Measurements from ENCODE around the gene DOK1. TPM values are rescaled to one million over a fixed set of nuclear protein-coding genes. Genes with fewer than 3 reads are reported as not detected.

The DOK1 gene
- total RNA-seq, 1 donor: 89.8 TPM

DNA sequence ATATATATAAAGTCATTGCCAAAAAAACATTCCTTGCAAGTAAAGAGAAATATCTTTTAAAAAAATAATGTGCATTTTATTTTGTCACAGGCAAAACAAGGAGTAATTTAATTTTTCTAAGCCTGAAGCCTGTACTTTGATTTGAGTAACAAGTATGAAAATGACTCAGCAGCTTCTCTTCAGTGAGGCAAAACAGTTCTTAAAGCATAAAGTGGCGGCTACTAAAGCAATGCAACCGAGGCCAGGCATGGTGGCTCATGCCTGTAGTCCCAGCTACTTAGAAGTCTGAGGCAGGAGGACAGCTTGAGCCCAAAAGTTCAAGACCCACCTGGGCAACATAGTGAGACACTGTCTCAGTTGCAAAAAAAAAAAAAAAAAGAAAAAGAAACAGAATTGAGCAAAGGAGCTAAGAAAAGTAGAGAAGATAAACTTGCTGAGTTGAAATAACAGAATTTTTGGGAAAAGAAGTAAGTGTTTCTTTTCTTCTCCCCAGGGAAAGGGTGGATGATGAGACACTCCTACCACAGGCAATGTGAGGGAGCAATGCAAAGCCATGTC, 29.6 kb downstream of the DOK1 start:
- peak; percentile 76 for DNase-seq (ENCODE audit: insufficient read length, low spot score, missing footprints)
- H3K27me3 ChIP-seq (ENCODE audit: insufficient read depth, low read length): no peaks in the 10 kb centered on the region
- no peaks in the 10 kb centered on the region for H3K9me3 ChIP-seq (ENCODE audit: low read depth, low read length)
- TF ChIP-seq, protein P1, sequence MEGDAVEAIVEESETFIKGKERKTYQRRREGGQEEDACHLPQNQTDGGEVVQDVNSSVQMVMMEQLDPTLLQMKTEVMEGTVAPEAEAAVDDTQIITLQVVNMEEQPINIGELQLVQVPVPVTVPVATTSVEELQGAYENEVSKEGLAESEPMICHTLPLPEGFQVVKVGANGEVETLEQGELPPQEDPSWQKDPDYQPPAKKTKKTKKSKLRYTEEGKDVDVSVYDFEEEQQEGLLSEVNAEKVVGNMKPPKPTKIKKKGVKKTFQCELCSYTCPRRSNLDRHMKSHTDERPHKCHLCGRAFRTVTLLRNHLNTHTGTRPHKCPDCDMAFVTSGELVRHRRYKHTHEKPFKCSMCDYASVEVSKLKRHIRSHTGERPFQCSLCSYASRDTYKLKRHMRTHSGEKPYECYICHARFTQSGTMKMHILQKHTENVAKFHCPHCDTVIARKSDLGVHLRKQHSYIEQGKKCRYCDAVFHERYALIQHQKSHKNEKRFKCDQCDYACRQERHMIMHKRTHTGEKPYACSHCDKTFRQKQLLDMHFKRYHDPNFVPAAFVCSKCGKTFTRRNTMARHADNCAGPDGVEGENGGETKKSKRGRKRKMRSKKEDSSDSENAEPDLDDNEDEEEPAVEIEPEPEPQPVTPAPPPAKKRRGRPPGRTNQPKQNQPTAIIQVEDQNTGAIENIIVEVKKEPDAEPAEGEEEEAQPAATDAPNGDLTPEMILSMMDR (IDR thresholded peaks at IDR 0.05; ENCODE audit: extremely low read depth, low read depth, low read length): no peak
- H4K20me1 ChIP-seq (ENCODE audit: insufficient read depth, low read length): no peaks in the 10 kb centered on the region
- no peaks in the 10 kb centered on the region for H3K36me3 ChIP-seq (ENCODE audit: insufficient read depth, low read length)
- peak overlapping the region; percentile 73 for H3K27ac ChIP-seq (ENCODE audit: low read depth, low read length)
- H3K4me1 ChIP-seq (ENCODE audit: insufficient read depth, low read length): peaks cover 32% of the 10 kb centered on the region
- no peak overlapping the region for H2AFZ ChIP-seq (ENCODE audit: low read length)
- no peak overlapping the region for H3K4me3 ChIP-seq (ENCODE audit: insufficient read depth, low read length)
- peak overlapping the region; percentile 56 for H3K4me2 ChIP-seq (ENCODE audit: insufficient read depth, low read length)
- no peaks in the 10 kb centered on the region for H3K79me2 ChIP-seq (ENCODE audit: insufficient read depth, low read length)

DNA sequence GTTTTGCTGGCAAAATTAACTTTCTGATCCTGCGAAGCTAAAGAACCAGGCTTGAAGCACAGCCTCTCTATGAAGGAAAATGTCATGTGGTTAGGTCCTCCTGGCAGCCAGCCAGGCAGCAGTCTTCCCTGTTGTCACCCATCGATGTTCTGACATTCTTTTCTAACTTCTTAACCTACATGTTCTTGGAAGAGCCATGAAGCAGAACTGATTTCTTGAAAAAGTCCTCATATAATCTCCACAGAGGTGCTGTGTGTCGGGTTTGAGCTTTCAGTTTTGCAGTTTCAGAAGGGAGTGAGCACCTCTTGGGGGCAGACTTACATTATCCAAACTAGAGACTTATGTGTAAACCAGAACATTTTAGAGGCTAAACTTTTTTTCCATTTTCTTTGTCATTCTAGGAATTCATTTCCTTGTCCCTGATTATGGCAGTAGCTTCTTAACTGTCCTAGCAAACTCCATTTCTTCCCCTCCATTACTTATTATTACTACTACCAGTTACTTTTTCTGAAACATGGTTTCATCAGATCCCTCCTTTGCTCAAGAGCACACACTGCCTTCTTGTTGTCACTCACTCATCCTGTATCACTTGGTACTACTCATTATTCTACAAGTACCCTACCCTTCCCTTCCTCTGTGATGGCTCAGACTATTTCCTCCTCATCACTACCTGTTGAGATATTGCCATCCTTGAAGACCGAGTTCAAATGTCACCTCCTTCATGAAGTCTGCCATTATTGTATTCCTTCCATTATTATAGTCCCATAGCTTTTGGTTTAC, 31.1 kb downstream of the DOK1 start:
- H3K4me1 ChIP-seq (ENCODE audit: insufficient read depth, low read length): peaks cover 32% of the 10 kb centered on the region
- peak overlapping the region; percentile 43 for H3K4me2 ChIP-seq (ENCODE audit: insufficient read depth, low read length)
- H3K27me3 ChIP-seq (ENCODE audit: insufficient read depth, low read length): no peaks in the 10 kb centered on the region
- H3K79me2 ChIP-seq (ENCODE audit: insufficient read depth, low read length): no peaks in the 10 kb centered on the region
- TF ChIP-seq, protein P1 (IDR thresholded peaks at IDR 0.05; ENCODE audit: extremely low read depth, low read depth, low read length): peak; percentile 12
- no peaks in the 10 kb centered on the region for H3K9me3 ChIP-seq (ENCODE audit: low read depth, low read length)
- peak overlapping the region; percentile 18 for H3K4me3 ChIP-seq (ENCODE audit: insufficient read depth, low read length)
- DNase-seq (ENCODE audit: insufficient read length, low spot score, missing footprints): no peak
- peak overlapping the region; percentile 19 for H3K27ac ChIP-seq (ENCODE audit: low read depth, low read length)
- H2AFZ ChIP-seq (ENCODE audit: low read length): peak overlapping the region; percentile 6
- no peaks in the 10 kb centered on the region for H4K20me1 ChIP-seq (ENCODE audit: insufficient read depth, low read length)
- no peaks in the 10 kb centered on the region for H3K36me3 ChIP-seq (ENCODE audit: insufficient read depth, low read length)

DNA sequence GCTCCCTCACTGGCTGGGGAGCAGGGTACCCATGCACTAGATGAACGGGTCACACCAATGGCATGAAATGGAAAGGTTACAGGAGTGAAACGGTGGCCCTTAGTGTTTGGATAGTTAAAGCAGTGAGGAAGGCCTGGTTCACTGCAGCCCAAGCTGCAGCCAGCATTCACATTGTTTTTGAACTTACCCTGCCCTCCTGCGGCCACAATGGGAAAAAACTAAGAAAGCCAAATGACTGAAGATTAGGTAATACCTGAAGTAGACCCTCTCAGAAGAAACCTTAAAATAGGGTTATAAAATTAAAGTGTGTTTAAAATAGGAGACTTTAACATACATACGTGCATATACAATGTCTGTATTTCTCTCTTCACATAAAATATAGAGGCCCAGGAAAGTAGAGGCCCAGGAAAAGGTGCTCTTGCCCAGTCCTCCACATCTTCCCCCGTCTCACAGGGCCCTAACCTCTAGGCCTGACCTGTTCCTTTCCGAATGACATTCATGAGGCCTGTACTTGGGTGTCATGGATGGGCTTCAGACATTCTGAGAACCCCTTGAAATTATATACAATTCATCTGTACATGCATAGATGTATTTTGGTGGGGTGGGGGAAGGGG, 33.3 kb downstream of the DOK1 start:
- H4K20me1 ChIP-seq (ENCODE audit: insufficient read depth, low read length): no peaks in the 10 kb centered on the region
- H3K4me2 ChIP-seq (ENCODE audit: insufficient read depth, low read length): no peak overlapping the region
- H3K27ac ChIP-seq (ENCODE audit: low read depth, low read length): no peak overlapping the region
- H3K4me3 ChIP-seq (ENCODE audit: insufficient read depth, low read length): no peak overlapping the region
- TF ChIP-seq, protein P1 (IDR thresholded peaks at IDR 0.05; ENCODE audit: extremely low read depth, low read depth, low read length): peak; percentile 84
- H3K79me2 ChIP-seq (ENCODE audit: insufficient read depth, low read length): no peaks in the 10 kb centered on the region
- peak; percentile 85 for DNase-seq (ENCODE audit: insufficient read length, low spot score, missing footprints)
- peak overlapping the region; percentile 90 for H2AFZ ChIP-seq (ENCODE audit: low read length)
- H3K27me3 ChIP-seq (ENCODE audit: insufficient read depth, low read length): no peaks in the 10 kb centered on the region
- H3K36me3 ChIP-seq (ENCODE audit: insufficient read depth, low read length): no peaks in the 10 kb centered on the region
- no peaks in the 10 kb centered on the region for H3K9me3 ChIP-seq (ENCODE audit: low read depth, low read length)
- H3K4me1 ChIP-seq (ENCODE audit: insufficient read depth, low read length): peaks cover 32% of the 10 kb centered on the region

DNA sequence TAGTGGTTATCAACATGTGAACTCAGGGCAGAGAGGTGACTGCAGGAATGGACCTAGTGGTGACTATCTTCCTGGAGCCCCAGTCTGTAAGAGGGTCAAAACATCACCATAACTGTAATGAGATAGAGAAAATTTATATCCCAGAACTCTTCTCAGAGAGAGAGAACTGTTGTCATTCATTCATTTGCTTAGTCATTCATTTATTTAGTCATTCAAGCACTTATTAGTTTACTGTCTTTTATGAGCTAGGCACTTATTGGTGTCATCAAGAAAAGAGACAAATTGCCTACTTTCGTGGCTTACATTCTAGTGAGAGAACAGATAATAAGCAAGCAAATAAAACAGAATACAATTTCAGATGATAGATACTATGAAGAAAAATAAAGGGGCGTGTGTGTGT, 34.1 kb downstream of the DOK1 start:
- Histone ChIP-seq H2AFZ (ENCODE audit: low read length) (no peak overlapping the region), H4K20me1 (ENCODE audit: insufficient read depth, low read length) (no peaks in the 10 kb centered on the region), H3K27me3 (ENCODE audit: insufficient read depth, low read length) (no peaks in the 10 kb centered on the region), H3K79me2 (ENCODE audit: insufficient read depth, low read length) (no peaks in the 10 kb centered on the region), H3K27ac (ENCODE audit: low read depth, low read length) (no peak overlapping the region), H3K4me1 (ENCODE audit: insufficient read depth, low read length) (peaks cover 24% of the 10 kb centered on the region), H3K9me3 (ENCODE audit: low read depth, low read length) (no peaks in the 10 kb centered on the region), H3K4me2 (ENCODE audit: insufficient read depth, low read length) (no peak overlapping the region), H3K36me3 (ENCODE audit: insufficient read depth, low read length) (no peaks in the 10 kb centered on the region), H3K4me3 (ENCODE audit: insufficient read depth, low read length) (no peak overlapping the region)
- no peak for DNase-seq (ENCODE audit: insufficient read length, low spot score, missing footprints)
- TF ChIP-seq, protein P1 (IDR thresholded peaks at IDR 0.05; ENCODE audit: extremely low read depth, low read depth, low read length): no peak
